HG03442 (cell line): ENCODE measurements around the gene PPP1R11.
A peak's percentile ranks its signal among the peaks of the same experiment; 100 is the strongest.
"Not testable (repeated sequence)": the region's sequence is repeated elsewhere in the genome, so short reads cannot be mapped to it uniquely, and the experiment has no call there.

Experiments used
- ATAC-seq: cut with Tn5 transposase; IDR thresholded peaks from one replicate; pipeline ENCODE4 v1.9.1; 2021; ENCODE audit warnings: mild to moderate bottlenecking, moderate library complexity; ENCODE audit not compliant: unreplicated experiment

Gene PPP1R11, protein sequence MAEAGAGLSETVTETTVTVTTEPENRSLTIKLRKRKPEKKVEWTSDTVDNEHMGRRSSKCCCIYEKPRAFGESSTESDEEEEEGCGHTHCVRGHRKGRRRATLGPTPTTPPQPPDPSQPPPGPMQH

DNA sequence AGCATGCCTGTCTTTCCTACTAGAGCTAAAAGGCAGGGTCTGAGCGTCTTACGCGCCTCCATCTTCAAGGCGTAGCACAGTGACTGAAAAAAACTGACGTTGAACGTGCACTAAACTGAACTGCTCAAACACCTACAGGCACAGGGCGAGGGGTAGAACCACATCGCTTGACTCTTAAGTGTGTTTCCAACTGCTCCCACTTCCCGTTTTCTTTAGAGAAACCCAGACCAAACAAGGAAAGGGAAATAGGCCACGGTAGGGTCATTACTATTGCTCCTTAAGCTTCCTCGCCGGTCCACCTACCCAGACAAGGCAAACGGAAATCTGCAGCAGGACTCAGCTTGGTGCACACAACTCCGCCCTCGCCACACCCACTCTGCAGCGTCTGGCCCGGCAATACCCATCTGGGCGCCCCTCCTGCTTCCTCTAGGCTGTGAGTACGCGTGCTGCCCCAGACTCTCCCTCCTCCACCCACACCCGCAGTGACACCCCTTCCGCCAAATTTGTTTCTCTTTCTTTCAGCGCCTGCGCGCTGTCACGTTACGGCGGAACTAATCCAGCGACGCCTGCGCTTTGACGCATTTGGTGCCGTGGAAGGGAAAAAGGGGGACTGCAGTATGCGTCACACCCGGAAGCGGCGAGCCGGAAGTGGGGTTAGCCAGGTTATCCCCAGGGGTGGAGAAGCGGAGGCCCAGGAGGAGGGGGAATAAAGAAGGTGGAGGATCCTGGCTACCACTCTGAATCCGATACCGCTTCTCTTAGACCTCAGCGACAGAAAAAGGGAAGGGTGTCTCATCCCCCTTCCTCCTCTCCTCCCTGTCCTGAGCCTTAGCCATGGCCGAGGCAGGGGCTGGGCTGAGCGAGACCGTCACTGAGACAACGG is at the start of gene PPP1R11:
Gene PPP1R11 (plus strand): TSS at position 622 of the 883 bp plus-strand sequence. CDS start 213 bp downstream, at position 835.
- peak; percentile 91 for ATAC-seq

DNA sequence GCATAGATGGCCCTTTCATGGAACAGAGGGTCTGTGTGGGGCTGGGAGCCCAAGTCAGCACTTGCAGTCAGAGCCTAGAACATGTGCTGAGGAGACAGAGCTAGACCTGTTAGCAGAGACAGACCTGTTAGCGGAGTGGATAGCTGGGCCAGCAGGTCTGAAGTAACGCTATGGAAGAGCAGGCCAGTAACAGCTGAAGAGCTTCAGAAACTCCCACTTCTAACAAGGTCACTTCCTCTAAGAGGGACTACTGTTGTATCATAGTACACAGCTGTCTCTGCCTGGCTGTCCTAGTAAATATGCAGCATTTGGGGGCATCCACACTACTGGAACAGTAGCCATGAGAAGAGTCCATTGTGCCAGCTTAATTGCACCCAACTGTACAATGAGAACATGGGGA is 47.2 kb upstream of the PPP1R11 start:
- ATAC-seq, result no peak

DNA sequence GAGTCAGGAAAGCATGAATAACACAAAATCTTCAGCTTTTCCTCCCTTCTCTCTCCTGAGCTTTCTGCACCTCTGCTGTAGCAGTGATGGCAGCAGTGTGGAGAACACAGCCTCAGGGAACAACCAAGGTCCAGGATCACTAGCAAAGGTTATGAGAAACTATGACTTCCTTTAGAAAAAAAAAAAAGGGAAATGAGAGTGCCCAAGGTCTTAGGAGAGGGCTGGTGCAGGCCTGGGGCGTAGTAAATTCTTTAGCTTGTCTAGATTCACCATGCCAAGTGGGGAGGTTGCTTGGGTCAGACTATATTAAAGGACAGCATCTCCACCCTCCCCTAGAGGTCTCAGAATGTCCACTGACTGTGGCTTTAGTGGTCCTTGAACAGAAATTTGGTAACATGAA is 46.4 kb upstream of the PPP1R11 start:
- no peak for ATAC-seq

DNA sequence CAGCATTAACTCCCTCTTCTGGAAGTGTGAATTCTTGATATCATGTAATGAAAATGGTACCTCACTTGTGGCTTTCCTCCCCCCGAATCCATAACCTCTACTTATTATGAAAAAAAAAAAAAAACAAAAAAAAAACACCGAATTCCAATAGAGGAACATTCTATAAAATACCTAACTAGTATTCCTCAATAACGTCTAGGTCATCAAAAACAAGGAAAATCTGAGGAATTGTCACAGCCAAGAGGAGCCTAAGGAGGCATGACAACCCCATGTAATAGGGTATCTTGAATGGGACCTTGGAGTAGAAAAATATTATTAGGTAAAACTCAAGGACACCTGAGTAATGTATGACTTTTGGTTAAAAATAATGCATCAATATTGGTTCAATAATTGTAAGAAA is 44.8 kb upstream of the PPP1R11 start:
- ATAC-seq, result no peak

DNA sequence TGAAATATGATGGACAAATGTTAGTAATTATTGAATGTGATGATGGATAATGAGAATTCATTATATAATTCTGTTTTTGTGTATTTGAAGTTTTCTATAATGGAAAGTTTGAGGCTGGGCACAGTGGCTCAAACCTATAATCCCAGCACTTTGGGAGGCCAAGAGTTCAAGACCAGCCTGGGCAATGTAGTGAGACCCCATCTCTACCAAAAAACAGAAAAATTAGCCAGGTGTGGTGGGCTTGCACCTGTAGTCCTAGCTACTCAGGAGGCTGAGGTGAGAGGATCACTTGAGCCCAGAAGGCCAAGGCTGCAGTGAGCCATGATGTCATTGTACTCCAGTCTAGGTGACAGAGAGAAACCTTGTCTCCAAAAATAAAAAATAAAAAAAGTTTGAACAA is 44.3 kb upstream of the PPP1R11 start:
- ATAC-seq, result not testable (repeated sequence)

DNA sequence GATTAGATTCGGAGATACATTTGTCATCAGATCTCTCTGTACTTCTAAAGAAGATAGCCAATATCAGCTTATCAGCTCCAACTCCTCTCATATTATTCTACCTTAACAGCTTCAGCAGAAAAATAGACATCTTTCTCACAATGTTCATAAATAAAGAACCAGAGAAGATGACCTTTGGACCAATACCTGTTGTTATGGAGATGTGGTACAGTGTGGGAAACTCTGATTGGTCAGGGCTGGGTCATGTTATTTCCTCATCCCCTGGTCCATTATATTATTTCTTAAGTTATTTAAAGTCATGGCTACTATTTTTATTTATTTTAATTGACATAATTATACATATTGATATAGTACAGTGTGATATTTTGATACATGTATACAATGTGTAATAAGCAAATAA is 41.8 kb upstream of the PPP1R11 start:
- ATAC-seq, result no peak

DNA sequence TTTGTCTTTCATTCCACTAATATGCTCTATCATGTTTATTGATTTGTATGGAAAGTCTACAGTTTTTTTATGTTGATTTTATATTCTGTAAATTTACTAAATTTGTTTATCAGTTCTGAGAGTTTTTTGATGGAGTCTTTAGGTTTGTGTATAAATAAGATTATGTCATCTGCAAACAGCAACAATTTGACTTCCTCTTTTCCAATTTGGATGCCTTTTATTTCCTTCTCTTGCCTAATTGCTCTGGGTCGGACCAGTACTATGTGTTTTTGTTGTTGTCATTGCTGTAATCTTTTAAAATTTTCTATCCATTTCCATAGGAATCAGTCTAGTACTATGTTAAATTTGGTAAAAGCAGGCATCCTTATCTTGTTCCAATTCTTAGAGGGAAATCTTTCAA is 37.4 kb upstream of the PPP1R11 start:
- ATAC-seq, result no peak

DNA sequence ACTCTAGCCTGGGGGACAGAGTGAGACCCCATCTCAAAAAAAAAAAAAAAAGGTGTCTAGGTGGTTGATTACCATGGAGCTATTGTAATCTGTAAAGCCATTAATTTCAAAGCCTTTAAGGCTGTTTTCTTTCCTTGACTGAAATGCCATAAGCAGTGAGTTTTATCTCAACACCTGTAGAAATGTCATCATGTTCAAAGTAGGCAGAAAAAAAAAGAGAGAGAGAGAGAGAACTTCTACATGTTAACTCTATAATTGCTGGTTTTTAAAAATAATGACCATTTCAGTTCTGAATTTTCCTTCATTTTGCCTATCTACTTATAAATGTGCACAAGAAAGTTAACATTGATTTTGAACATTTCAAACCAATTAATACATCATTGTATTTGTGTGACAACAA is 35.6 kb upstream of the PPP1R11 start:
- no peak for ATAC-seq

DNA sequence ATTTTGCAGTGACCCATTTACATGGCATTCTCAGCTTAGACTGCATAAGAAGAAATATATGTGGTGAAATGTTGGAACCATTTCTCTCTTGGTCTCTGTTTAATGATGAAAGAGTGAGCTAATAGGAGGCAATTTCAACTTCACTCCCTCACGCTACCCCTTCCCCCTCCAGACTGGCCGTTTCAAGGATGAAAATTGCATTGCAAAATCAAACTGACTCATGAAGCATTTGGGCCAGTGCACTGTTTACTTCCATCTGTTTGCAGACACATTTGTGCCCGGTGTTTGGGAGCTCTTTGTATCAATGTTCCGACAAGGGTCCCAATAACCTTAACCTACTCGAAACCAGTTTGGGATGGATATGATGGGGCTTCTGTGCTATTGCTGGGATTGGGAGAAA is 33.6 kb upstream of the PPP1R11 start:
- not testable (repeated sequence) for ATAC-seq

DNA sequence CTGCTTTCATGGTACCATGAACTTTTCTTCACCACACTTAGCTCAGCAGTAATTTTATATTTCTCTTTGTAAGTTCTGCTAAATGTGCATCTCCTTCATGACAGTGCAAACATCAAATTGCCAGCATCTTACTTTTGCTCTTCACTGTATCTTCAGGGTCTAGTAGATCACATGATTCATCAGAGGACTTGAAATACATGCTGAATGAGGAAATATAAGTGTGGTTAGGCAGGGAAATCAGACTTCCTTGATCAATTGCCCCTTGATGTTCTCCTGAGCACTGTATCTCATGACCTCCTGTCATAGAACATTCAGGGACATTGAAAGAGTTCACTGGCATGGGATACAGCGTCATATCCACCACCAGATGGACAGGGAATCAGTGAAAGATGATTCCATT is 31.2 kb upstream of the PPP1R11 start:
- ATAC-seq, result no peak

DNA sequence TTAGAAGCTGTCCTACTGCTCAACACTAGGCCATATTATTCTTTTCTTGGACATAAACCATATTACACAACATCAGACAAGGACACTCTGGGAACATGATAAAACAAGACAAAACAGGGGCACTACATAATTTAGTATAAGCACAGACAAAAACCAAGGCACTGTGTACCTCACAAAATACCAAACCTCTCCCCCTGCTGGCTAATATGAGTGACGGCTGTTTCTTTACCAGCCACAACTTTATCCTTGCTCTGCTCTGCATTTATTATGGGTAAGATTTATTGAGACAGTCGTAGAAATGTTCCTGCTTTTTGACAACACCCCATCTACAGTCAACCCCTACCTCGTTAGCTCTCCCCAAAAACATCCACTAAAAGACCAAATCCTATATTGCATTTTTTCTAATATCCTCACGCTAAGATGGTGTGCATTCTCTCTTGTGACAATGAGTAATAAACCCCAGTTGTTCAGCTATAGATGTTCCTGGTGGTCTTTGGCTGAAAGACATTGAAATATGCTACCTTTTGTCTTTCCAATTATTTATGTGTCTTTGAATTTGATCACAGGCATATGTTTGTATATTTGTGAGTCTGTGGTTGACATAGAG is 29.7 kb upstream of the PPP1R11 start:
- ATAC-seq, result no peak

DNA sequence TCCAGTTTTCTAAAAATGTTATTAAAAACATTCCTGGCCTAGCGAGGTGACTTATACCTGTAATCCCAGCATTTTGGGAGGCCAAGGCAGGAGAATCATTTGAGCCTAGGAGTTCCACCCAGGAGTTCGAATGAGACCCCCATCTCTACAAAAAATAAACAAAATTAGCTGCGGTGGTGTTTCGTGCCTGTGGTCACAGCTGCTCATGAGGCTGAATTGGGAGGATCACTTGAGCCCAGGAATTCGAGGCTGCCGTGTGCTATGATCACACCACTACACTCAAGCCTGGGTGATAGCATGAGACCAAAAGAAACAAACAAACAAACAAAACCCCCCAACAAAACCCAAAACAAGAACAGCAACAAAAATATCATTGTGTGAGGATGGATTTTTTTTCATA is 25.8 kb upstream of the PPP1R11 start:
- no peak for ATAC-seq

DNA sequence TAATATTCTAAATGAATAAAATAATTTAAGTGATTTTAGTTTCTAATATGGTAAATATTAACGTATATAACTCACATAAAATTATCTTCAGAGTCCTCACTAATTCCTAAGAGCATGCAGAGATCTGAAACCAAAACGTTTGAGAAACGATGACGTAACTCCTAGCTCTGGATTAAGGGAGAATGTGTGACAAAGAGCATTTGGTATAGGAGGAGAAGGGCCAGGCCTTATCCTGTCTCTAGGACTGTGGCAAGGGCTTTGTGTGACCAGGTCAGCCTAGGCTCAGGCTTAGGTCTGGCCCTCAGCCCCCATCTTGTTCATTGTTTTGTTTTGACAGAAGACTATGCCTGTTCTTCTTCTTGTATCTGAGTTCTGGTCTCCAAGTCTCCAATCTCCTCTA is 25.2 kb upstream of the PPP1R11 start:
- no peak for ATAC-seq

DNA sequence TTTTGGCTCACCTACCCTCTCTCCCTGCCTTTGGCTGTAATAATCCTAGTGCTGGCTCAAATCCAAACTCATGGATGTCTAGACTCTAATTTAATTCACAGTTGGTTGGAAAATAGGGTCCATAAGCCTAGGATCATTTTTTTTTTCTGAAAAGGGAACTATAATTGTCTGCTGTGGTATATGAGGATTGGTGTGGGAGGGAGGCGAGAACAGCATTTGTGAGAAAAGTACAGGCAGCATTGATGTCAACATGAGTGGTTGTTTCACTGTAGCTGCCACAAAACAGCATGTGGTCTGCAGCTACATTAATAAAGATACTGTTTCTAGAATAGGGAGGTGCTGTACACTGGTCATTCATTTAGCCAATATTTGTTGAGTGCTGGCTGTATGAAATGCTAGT is 24.5 kb upstream of the PPP1R11 start:
- ATAC-seq, result no peak

DNA sequence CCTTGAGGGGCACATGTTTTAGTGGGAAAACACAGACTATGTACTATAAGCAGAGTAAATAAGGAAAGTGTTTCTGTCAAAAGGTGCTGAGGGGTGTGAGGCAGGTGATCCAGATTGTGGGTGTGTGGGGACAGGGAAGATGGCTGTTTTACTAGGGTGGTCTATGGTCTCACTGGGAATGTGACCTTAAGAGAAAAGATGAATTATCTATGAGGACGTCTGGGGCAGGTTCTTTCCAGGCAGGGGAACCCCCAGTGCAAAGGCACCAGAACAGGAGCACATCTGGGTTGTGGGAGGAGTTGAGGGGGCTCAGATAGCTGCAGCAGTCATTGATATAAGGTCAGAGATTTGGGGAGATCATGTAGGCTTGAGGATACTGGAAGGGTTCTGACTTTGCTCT is 24.1 kb upstream of the PPP1R11 start:
- no peak for ATAC-seq

DNA sequence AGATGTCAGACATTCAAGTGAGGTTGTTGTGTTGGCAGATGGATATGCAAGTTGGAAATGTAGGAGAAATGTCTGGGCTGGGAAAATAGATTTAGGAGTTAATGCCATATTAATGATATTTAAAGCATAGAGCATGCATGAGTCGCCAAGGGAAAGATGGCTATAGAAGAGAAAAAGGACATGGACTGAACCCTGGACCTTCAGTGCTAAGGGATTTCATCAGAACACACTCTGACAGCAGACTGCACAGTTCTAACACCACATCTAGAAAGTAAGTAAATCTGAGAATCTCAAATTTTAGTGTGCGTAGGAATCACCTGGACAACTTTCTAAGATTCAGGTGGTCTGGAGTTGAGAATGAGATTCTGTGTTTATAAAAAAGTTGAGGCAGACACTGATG is 23.3 kb upstream of the PPP1R11 start:
- ATAC-seq, result no peak

DNA sequence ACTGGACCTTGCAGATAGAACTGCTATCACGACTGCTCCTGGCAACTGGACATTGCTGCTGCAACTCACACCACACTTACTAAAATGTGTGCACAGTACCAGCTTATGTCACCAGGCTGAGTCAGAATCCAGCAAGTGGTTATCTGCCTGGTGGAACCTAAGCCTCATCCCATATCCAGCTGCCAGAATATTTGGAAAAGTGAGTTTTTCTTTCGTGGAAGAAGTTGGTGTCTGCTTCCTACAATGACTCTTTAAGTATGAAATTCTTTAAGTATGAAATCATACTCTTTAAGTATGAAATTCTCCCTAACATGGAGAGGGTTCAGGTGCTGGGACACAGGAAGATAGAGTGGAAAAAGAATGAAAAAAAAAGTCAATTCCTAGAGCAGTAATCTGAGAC is 22.4 kb upstream of the PPP1R11 start:
- ATAC-seq, result no peak

DNA sequence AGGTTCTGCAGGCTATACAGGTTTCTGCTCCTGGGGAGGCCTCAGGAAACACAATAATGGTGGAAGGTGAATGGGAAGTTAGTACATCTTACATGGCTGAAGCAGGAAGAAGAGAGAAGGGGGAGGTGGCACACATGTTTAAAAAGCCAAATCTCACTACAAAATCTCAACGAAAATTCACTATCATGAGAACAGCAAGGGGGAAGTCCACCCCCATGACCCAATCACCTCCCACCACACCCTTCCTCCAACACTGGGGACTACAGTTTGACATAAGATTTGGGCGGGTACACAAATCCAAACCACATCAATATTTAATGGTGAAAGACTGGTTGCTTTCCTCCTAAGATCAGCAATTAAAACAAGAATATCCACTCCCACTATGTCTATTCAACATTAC is 19.8 kb upstream of the PPP1R11 start:
- ATAC-seq, result no peak

DNA sequence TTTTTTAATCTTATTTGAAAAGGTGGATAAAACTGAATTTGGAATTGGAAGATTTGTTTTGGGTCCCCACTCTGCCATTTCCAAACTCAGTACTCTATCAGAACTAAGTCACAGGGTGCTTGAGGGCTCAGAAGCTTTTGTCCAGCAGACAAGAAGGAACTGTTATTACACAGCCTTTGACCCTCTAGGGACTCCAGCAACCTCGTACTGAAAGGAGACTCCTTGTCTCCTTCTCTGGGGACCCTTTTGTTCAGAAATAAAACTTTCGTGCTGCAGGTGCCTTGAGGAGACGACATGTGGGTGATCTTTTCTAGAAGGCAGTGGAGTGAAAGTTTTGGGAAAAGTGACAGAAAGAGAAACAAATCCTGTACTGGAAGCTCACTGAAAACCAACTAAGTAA is 13.3 kb upstream of the PPP1R11 start:
- no peak for ATAC-seq

DNA sequence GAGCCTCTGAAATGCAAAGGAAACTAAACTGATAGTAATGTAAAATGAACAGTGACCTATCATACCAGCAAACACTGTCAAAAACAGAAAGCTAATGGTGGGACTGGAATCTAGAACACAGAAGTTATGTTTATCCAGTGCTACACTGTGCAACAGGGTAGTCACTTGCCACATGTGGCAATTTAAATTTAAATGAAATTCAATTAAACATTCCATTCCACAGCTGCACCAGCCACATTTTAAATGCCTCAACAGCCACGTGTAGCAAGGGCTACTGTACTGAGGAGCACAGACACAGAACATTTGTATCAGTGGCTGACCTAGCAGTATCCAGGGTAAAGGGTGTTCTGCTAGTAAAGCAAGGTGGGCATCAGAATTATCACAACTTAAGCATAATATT is 11.5 kb upstream of the PPP1R11 start:
- no peak for ATAC-seq

DNA sequence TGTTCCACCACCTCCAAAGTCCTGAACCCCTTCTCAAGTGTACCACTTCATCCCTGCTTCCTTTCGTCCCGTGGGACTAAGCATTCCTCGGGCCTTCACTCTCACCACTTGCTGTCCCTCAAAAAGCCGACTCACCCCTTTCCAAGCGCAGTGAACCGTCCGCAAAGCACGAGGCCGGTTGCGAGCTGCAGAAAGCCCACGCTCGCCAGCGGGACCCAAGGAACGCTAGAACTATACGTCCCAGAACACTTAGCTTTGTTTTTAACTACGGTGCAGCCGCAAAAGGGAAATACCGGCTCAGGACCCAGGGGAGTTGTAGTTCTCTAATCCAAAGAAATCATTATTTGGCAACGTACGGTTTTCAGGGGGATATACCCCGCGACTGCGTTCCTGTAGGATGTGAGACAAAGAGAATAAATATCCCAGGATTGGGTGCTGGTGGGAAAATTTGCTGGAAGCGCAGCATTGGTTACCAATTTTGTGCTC is 6.3 kb upstream of the PPP1R11 start:
- peak; percentile 10 for ATAC-seq
